MM.1S (cell line): ENCODE measurements around the gene PRPF38A.

Source experiments
- DNase-seq: peaks from one replicate; pipeline ENCODE4 v3.0.0-alpha.2; 2015
- H2AFZ ChIP-seq: fragments of 300-600 bp; sonication (generic); 2 replicates; pipeline ENCODE4 v1.6.0; 2016; ENCODE audit warnings: antibody characterized with exemption, low read length
- H3F3A ChIP-seq: fragments of 300-600 bp; sonication (generic); 2 replicates; pipeline ENCODE4 v1.6.1; 2016; ENCODE audit warnings: mild to moderate bottlenecking, antibody characterized with exemption, low read length, moderate library complexity, mixed read lengths; ENCODE audit not compliant: insufficient read depth
- H3K27ac ChIP-seq: fragments of 300-600 bp; sonication (generic); 2 replicates; pipeline ENCODE4 v1.5.1; 2016; ENCODE audit warnings: mild to moderate bottlenecking, low read length
- H3K27me3 ChIP-seq: fragments of 300-600 bp; sonication (generic); replicated peaks from 2 replicates; pipeline ENCODE4 v1.6.0; 2016; ENCODE audit warnings: low read length; ENCODE audit not compliant: insufficient read depth
- H3K36me3 ChIP-seq: fragments of 300-600 bp; sonication (generic); replicated peaks from 2 replicates; pipeline ENCODE4 v1.6.1; 2016; ENCODE audit warnings: mild to moderate bottlenecking, low read length, mixed read lengths; ENCODE audit not compliant: insufficient read depth
- H3K4me1 ChIP-seq: fragments of 300-600 bp; sonication (generic); 2 replicates; pipeline ENCODE4 v1.6.1; 2016; ENCODE audit warnings: low read length, mixed read lengths
- H3K4me2 ChIP-seq: fragments of 300-600 bp; sonication (generic); 2 replicates; pipeline ENCODE4 v1.6.0; 2016; ENCODE audit warnings: low read depth, low read length
- H3K4me3 ChIP-seq: fragments of 300-600 bp; sonication (generic); 2 replicates; pipeline ENCODE4 v1.5.1; 2016; ENCODE audit warnings: low read length, mixed read lengths
- H3K79me2 ChIP-seq: fragments of 300-600 bp; sonication (generic); 2 replicates; pipeline ENCODE4 v1.6.1; 2016; ENCODE audit warnings: mixed run types, low read length, mixed read lengths
- H3K9ac ChIP-seq: fragments of 300-600 bp; sonication (generic); 2 replicates; pipeline ENCODE4 v1.6.1; 2016; ENCODE audit warnings: low read length, mixed read lengths
- H3K9me2 ChIP-seq: fragments of 300-600 bp; sonication (generic); replicated peaks from 2 replicates; pipeline ENCODE4 v1.6.1; 2016; ENCODE audit warnings: mild to moderate bottlenecking, low read length, mixed read lengths; ENCODE audit not compliant: insufficient read depth
- H3K9me3 ChIP-seq: fragments of 300-600 bp; sonication (generic); replicated peaks from 2 replicates; pipeline ENCODE4 v1.6.1; 2016; ENCODE audit warnings: mild to moderate bottlenecking, low read length, mixed read lengths; ENCODE audit not compliant: insufficient read depth
- H4K20me1 ChIP-seq: fragments of 300-600 bp; sonication (generic); 2 replicates; pipeline ENCODE4 v1.6.1; 2016; ENCODE audit warnings: mild to moderate bottlenecking, low read length, moderate library complexity, mixed read lengths; ENCODE audit not compliant: insufficient read depth
- CTCF ChIP-seq: fragments of 300-600 bp; sonication (generic); IDR thresholded peaks from 2 replicates; pipeline ENCODE4 v1.5.1; 2016; ENCODE audit warnings: antibody characterized with exemption, low read length, mixed read lengths
- EZH2 ChIP-seq: fragments of 300-600 bp; sonication (generic); optimal IDR thresholded peaks from 2 replicates; pipeline ENCODE3; 2017; ENCODE audit warnings: low read depth, mild to moderate bottlenecking, antibody characterized with exemption, low read length, mixed read lengths
- EZH2phosphoT487 ChIP-seq: fragments of 300-600 bp; sonication (generic); IDR thresholded peaks from 2 replicates; pipeline ENCODE4 v1.6.1; 2018; ENCODE audit warnings: antibody characterized with exemption, low read length

PRPF38A gene

DNA sequence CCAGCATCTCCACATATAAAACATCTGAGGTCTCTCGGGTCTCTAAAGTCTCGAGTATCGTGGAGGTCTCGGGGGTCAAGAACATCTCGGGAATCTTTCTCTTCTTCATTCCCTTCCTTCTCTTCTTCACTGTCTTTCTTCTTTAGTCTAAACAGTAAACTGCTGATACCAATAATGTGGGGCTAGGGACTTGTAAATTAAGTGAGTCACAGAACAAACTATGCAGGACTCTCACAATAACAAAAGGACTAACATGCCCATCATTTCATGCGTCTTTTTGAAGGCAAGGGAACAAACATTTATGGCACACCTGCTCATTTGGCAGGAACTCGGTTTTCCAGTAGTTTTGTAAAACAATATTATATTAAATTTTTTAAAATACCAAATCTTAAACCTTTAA is 32.4 kb downstream of the PRPF38A start:
- Histone ChIP-seq H3K4me2 (no peak overlapping the region), H3K79me2 (no peaks in the 10 kb centered on the region), H3K27me3 (no peaks in the 10 kb centered on the region), H2AFZ (no peak overlapping the region), H3K27ac (no peak overlapping the region), H3K9me2 (no peaks in the 10 kb centered on the region), H3K4me3 (no peak overlapping the region), H3K9me3 (no peaks in the 10 kb centered on the region), H4K20me1 (no peaks in the 10 kb centered on the region), H3K36me3 (no peaks in the 10 kb centered on the region), H3K9ac (no peak overlapping the region), H3K4me1 (no peaks in the 10 kb centered on the region), H3F3A (no peaks in the 10 kb centered on the region)
- no peak for DNase-seq
- TF ChIP-seq EZH2phosphoT487 (no peak), EZH2 (no peak)

- no peak for TF ChIP-seq EZH2phosphoT487
- TF ChIP-seq CTCF = no peak
- no peak for TF ChIP-seq EZH2
- H3K27me3 ChIP-seq = no peaks in the 10 kb centered on the region
- no peaks in the 10 kb centered on the region for H3K9me2 ChIP-seq
- no peaks in the 10 kb centered on the region for H3K4me1 ChIP-seq
- H3K4me2 ChIP-seq = no peak overlapping the region
- H3K79me2 ChIP-seq = no peaks in the 10 kb centered on the region
- DNase-seq = no peak
- no peak overlapping the region for H2AFZ ChIP-seq
- H4K20me1 ChIP-seq = no peaks in the 10 kb centered on the region
- no peak overlapping the region for H3K9ac ChIP-seq
- no peaks in the 10 kb centered on the region for H3K36me3 ChIP-seq
- H3F3A ChIP-seq = no peaks in the 10 kb centered on the region
- H3K4me3 ChIP-seq = no peak overlapping the region
- H3K27ac ChIP-seq = no peak overlapping the region
- no peaks in the 10 kb centered on the region for H3K9me3 ChIP-seq
Observed at GRCh38 chr1:52439976-52440375, 35.6 kb downstream of the PRPF38A start.

DNA sequence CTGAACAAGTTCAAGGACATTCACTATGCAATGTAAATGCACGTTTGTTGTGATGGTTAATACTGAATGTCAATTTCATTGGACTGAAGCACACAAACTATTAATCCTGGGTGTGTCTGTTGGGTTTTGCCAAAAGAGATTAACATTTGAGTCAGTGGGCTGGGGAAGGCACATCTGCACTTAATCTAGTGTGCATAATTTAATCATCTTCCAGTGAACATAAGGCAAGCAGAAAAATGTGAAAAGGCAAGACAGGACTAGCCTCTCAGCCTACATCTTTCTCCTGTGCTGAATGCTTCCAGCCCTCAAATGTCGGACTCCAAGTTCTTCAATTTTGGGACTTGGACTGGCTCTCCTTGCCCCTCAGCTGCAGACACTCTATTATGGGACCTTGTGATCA is 40.1 kb downstream of the PRPF38A start:
- no peaks in the 10 kb centered on the region for H4K20me1 ChIP-seq
- H3K9ac ChIP-seq = no peak overlapping the region
- H3K27ac ChIP-seq = no peak overlapping the region
- no peak overlapping the region for H2AFZ ChIP-seq
- DNase-seq = no peak
- H3F3A ChIP-seq = no peaks in the 10 kb centered on the region
- H3K9me3 ChIP-seq = no peaks in the 10 kb centered on the region
- no peak overlapping the region for H3K4me3 ChIP-seq
- no peak for TF ChIP-seq EZH2
- TF ChIP-seq EZH2phosphoT487 = no peak
- no peak for TF ChIP-seq CTCF
- no peaks in the 10 kb centered on the region for H3K4me1 ChIP-seq
- no peaks in the 10 kb centered on the region for H3K36me3 ChIP-seq
- no peaks in the 10 kb centered on the region for H3K27me3 ChIP-seq
- no peaks in the 10 kb centered on the region for H3K79me2 ChIP-seq
- no peak overlapping the region for H3K4me2 ChIP-seq
- no peaks in the 10 kb centered on the region for H3K9me2 ChIP-seq

GRCh38 chr1:52454127-52454526 is 49.7 kb downstream of the PRPF38A start:
- Histone ChIP-seq H3K4me3 (no peak overlapping the region), H4K20me1 (no peaks in the 10 kb centered on the region), H3K9ac (no peak overlapping the region), H3F3A (no peaks in the 10 kb centered on the region), H3K4me1 (no peaks in the 10 kb centered on the region), H3K27me3 (no peaks in the 10 kb centered on the region), H3K4me2 (no peak overlapping the region), H3K9me3 (no peaks in the 10 kb centered on the region), H3K79me2 (no peaks in the 10 kb centered on the region), H3K27ac (no peak overlapping the region), H3K9me2 (no peaks in the 10 kb centered on the region), H2AFZ (no peak overlapping the region), H3K36me3 (no peaks in the 10 kb centered on the region)
- DNase-seq = no peak
- TF ChIP-seq EZH2phosphoT487 = no peak
- TF ChIP-seq CTCF = no peak
- TF ChIP-seq EZH2 = no peak
